K562 (cell line): ENCODE results near the gene HSD17B1. TPM values are rescaled to one million over a fixed set of nuclear protein-coding genes. Genes with fewer than 3 reads are reported as not detected.

Experiments
- BCL6 ChIP-seq: fragments of 250-450 bp; sonication (Bioruptor Pico); IDR thresholded peaks from 2 replicates; pipeline ENCODE4 v1.4.0; 2020
- BRF1 ChIP-seq: IDR thresholded peaks from 3 replicates; pipeline ENCODE4 v1.6.1; 2011; ENCODE audit warnings: borderline replicate concordance, mild to moderate bottlenecking; ENCODE audit not compliant: insufficient read length; ENCODE audit errors: extremely low read depth
- CREB3L1 ChIP-seq: fragments of 450-650 bp; IDR thresholded peaks from 2 replicates; pipeline ENCODE4 v1.6.1; 2014; ENCODE audit warnings: low read depth, mild to moderate bottlenecking, moderate library complexity, borderline replicate concordance
- CTCFL ChIP-seq: IDR thresholded peaks from 2 replicates; pipeline ENCODE4 v1.6.1; 2011; ENCODE audit warnings: borderline replicate concordance, low read depth, mild to moderate bottlenecking, moderate library complexity, low read length; ENCODE audit not compliant: insufficient read depth, poor library complexity, severe bottlenecking
- DDX20 ChIP-seq: fragments of 450-650 bp; IDR thresholded peaks from 2 replicates; pipeline ENCODE4 v1.6.1; 2016; ENCODE audit warnings: missing genetic modification characterization, low read depth, mild to moderate bottlenecking, missing compliant biosample characterization, moderate library complexity
- DIDO1 ChIP-seq: fragments of 450-650 bp; IDR thresholded peaks from 2 replicates; pipeline ENCODE4 v1.6.1; 2016; ENCODE audit warnings: low read depth, missing biosample characterization, missing genetic modification characterization
- GTF3C2 ChIP-seq: IDR thresholded peaks from 3 replicates; pipeline ENCODE4 v1.6.1; 2011; ENCODE audit warnings: borderline replicate concordance, mild to moderate bottlenecking, moderate library complexity; ENCODE audit not compliant: insufficient read length; ENCODE audit errors: extremely low read depth
- HEY1 ChIP-seq: fragments of 250-450 bp; sonication (Bioruptor Pico); IDR thresholded peaks from 2 replicates; pipeline ENCODE4 v1.5.0; 2020; ENCODE audit warnings: mild to moderate bottlenecking, moderate library complexity, borderline replicate concordance
- HMGXB4 ChIP-seq: sonication (generic); formaldehyde crosslinking; IDR thresholded peaks from 2 replicates; pipeline ENCODE4 v1.8.1; 2023; ENCODE audit warnings: mild to moderate bottlenecking, missing genetic modification reagents
- TAF15 ChIP-seq: fragments of 200-400 bp; formaldehyde crosslinking; IDR thresholded peaks from 2 replicates; pipeline ENCODE4 v1.6.1; 2017; ENCODE audit warnings: mild to moderate bottlenecking, low read depth, low read length, moderate library complexity
- TRIM24 ChIP-seq, 2 experiments: fragments of 450-650 bp; IDR thresholded peaks; 2 replicates each; pipeline ENCODE4 v1.6.1; 2016
- XRCC5 ChIP-seq: fragments of 200-400 bp; formaldehyde crosslinking; IDR thresholded peaks from 2 replicates; pipeline ENCODE4 v1.6.1; 2017; ENCODE audit warnings: low read depth, mild to moderate bottlenecking, low read length
- ZBTB7A ChIP-seq: IDR thresholded peaks from 2 replicates; pipeline ENCODE4 v1.6.1; 2011; ENCODE audit warnings: low read depth, mild to moderate bottlenecking, low read length, moderate library complexity, borderline replicate concordance; ENCODE audit not compliant: control insufficient read depth
- polyA plus RNA-seq, 8 experiments: library from polyadenylated mRNA; depleted of rRNA in 4 of 8; stranded (reverse) in 5 of 8; unstranded in 3 of 8; fragments of >200 nt; fragmentation: Nextera tagmentation in 2 of 8; fragmentation: Illumina TruSeq in 1 of 8; extraction: Ambion mirVana in 2 of 8; extraction: Trizol in 1 of 8; gene quantifications; 2 replicates each; pipeline versions ENCODE4 v1.2.1 to v1.2.3, GENCODE V29; 2011 to 2014; ENCODE audit warnings: inconsistent platforms in 1 of 8, missing spikeins in 1 of 8
- total RNA-seq, 7 experiments: library from RNA; depleted of rRNA in 6 of 7; stranded (reverse); fragments of >200 nt in 6 of 7; fragmentation: Illumina TruSeq in 2 of 7; extraction: Trizol in 2 of 7; gene quantifications; 2 replicates each; pipeline versions ENCODE4 v1.2.1 to v1.2.3, GENCODE V29; 2011 to 2021; ENCODE audit warnings: low replicate concordance in 1 of 7
- TF ChIP-seq, protein P1 (sequence below): fragments of 450-650 bp; conservative IDR thresholded peaks from 2 replicates; pipeline ENCODE4 v1.6.1; 2016; ENCODE audit warnings: missing genetic modification characterization, low read depth, mild to moderate bottlenecking, missing compliant biosample characterization, moderate library complexity
- TF ChIP-seq, protein P2 (sequence below): sonication (generic); formaldehyde crosslinking; IDR thresholded peaks from 2 replicates; pipeline ENCODE4 v1.5.0; 2020; ENCODE audit warnings: missing genetic modification reagents

HSD17B1 gene
- total and polyA plus RNA-seq, 9 of the 15 experiments (the other 6 are each of a cell fraction or from before 2014, with no cell fraction given): 0.55 to 21.1 (median 3.6) TPM

- TF ChIP-seq ZBTB7A (no peak), CTCFL (no peak), CREB3L1 (peak; percentile 96), XRCC5 (no peak), BRF1 (no peak), HEY1 (CRISPR knock-in tag) (no peak), GTF3C2 (no peak), BCL6 (CRISPR knock-in tag) (no peak), DDX20 (no peak), TAF15 (no peak), HMGXB4 (CRISPR knock-in tag) (no peak), TRIM24 (IDR thresholded peaks at IDR 0.05) (no peak; a peak in 1 of 4 replicates), DIDO1 (tag) (peak; percentile 79)
- TF ChIP-seq, protein P1, sequence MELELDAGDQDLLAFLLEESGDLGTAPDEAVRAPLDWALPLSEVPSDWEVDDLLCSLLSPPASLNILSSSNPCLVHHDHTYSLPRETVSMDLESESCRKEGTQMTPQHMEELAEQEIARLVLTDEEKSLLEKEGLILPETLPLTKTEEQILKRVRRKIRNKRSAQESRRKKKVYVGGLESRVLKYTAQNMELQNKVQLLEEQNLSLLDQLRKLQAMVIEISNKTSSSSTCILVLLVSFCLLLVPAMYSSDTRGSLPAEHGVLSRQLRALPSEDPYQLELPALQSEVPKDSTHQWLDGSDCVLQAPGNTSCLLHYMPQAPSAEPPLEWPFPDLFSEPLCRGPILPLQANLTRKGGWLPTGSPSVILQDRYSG (tag): no peak
- TF ChIP-seq, protein P2, sequence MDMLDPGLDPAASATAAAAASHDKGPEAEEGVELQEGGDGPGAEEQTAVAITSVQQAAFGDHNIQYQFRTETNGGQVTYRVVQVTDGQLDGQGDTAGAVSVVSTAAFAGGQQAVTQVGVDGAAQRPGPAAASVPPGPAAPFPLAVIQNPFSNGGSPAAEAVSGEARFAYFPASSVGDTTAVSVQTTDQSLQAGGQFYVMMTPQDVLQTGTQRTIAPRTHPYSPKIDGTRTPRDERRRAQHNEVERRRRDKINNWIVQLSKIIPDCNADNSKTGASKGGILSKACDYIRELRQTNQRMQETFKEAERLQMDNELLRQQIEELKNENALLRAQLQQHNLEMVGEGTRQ: no peak
These were observed 9.2 kb downstream of the HSD17B1 start, which contains the start of gene COASY (continued) for GRCh38 chr17:42561897-42562387.
